RWPE2 (cell line): ENCODE results near the gene SH3PXD2A.

Experiments used
- ATAC-seq: fragments of 200-7000 bp; cut with Tn5 transposase; 3 replicates; pipeline ENCODE4 v1.9.1; 2021; ENCODE audit warnings: low read depth
- DNase-seq: peaks from one replicate; pipeline ENCODE4 v3.0.0-alpha.2; 2020; ENCODE audit warnings: low spot score
- H3K27ac ChIP-seq: fragments of 450-650 bp; 2 replicates; pipeline ENCODE4 v1.5.1; 2017; ENCODE audit warnings: mild to moderate bottlenecking; ENCODE audit not compliant: poor library complexity, severe bottlenecking
- H3K27me3 ChIP-seq: fragments of 250-450 bp; sonication (Bioruptor Pico); 2 replicates; pipeline ENCODE4 v1.5.1; 2021; ENCODE audit warnings: mild to moderate bottlenecking, moderate library complexity; ENCODE audit not compliant: insufficient read depth, poor library complexity, severe bottlenecking
- H3K36me3 ChIP-seq: fragments of 250-450 bp; sonication (Bioruptor Pico); 2 replicates; pipeline ENCODE4 v1.5.1; 2020; ENCODE audit warnings: low read depth, mild to moderate bottlenecking, moderate library complexity
- H3K4me1 ChIP-seq: fragments of 250-450 bp; sonication (Bioruptor Pico); 2 replicates; pipeline ENCODE4 v1.5.1; 2021; ENCODE audit warnings: mild to moderate bottlenecking, moderate library complexity; ENCODE audit not compliant: insufficient read depth, poor library complexity, severe bottlenecking
- H3K4me3 ChIP-seq: fragments of 250-450 bp; sonication (Bioruptor Pico); 2 replicates; pipeline ENCODE4 v1.5.1; 2021; ENCODE audit warnings: mild to moderate bottlenecking, moderate library complexity; ENCODE audit not compliant: severe bottlenecking
- H3K9me3 ChIP-seq: fragments of 250-450 bp; sonication (Bioruptor Pico); 2 replicates; pipeline ENCODE4 v1.5.1; 2021; ENCODE audit warnings: mild to moderate bottlenecking, moderate library complexity; ENCODE audit not compliant: severe bottlenecking
- TF ChIP-seq, protein P1 (sequence below): fragments of 450-650 bp; IDR thresholded peaks from one replicate; pipeline ENCODE4 v1.5.1; 2017; ENCODE audit warnings: mild to moderate bottlenecking, moderate library complexity; ENCODE audit not compliant: poor library complexity, severe bottlenecking

Gene SH3PXD2A

DNA sequence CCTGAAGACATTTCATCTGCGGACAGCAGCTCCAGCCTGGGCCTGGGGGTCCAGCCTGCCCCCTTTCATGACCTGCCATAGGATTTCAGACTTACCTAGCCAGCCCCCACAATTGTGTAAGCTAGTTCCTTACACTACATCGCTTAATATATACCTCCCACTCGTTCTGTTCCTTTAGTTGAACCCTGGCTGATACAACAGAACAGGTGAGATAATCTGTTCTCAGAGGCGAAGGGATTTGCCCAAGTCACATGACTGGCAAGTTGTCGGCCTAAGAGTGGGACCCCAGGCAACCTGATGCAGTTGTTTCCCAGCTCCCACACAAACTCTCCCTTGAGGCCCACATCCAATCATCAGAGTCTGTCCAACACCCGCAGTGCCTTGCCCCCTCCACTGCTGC is 168.2 kb downstream of the SH3PXD2A start:
- DNase-seq (no peak), ATAC-seq (no peak)
- no peaks in the 10 kb centered on the region for H3K4me1 ChIP-seq

DNA sequence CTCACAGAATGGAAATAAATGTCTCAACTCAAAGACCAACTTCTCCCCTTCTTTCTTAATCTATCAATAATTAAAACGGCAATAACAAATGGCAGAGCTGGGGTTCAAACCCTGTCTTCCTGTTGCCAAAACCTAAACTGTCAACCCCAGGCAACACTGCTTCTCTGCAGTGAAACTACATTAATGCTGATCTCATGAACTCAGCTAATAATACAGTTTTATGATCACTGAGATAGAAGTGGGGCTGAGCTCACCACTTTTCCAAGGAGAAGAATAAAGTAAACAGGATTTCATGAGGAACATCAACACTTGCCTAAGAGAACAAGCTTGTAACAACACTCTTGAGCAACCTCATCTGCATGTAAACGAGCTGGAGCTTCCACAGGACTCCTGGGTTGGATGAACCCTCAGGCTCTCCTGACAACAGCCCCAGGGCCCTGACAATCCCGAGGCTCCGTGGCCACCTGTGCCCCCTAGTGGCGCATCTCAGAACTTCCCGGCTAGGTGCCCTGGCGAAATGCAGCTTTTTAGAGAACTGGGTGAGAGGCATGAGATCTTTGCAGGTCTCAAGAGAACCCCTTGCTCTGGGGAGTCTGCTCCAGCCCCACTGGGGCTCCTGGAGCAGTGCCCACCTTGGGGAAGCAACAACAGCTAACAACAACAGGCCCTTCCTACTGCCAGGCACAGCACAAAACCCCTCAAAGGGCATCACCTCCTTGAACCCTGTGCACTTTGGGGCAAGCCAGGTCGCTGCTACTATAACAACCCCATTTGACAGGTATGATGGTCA is 169.3 kb downstream of the SH3PXD2A start:
- ATAC-seq, result peak; percentile 77
- TF ChIP-seq, protein P1, sequence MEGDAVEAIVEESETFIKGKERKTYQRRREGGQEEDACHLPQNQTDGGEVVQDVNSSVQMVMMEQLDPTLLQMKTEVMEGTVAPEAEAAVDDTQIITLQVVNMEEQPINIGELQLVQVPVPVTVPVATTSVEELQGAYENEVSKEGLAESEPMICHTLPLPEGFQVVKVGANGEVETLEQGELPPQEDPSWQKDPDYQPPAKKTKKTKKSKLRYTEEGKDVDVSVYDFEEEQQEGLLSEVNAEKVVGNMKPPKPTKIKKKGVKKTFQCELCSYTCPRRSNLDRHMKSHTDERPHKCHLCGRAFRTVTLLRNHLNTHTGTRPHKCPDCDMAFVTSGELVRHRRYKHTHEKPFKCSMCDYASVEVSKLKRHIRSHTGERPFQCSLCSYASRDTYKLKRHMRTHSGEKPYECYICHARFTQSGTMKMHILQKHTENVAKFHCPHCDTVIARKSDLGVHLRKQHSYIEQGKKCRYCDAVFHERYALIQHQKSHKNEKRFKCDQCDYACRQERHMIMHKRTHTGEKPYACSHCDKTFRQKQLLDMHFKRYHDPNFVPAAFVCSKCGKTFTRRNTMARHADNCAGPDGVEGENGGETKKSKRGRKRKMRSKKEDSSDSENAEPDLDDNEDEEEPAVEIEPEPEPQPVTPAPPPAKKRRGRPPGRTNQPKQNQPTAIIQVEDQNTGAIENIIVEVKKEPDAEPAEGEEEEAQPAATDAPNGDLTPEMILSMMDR, result peak; percentile 96
- no peak for DNase-seq

More for the DNA sequence above, 168.2 kb downstream of the SH3PXD2A start:
- no peak overlapping the region for H3K4me3 ChIP-seq
- no peak overlapping the region for H3K27ac ChIP-seq
- H3K27me3 ChIP-seq, result no peaks in the 10 kb centered on the region
- no peaks in the 10 kb centered on the region for H3K9me3 ChIP-seq
- peaks cover 5% of the 10 kb centered on the region for H3K36me3 ChIP-seq
- TF ChIP-seq, protein P1, result no peak

DNA sequence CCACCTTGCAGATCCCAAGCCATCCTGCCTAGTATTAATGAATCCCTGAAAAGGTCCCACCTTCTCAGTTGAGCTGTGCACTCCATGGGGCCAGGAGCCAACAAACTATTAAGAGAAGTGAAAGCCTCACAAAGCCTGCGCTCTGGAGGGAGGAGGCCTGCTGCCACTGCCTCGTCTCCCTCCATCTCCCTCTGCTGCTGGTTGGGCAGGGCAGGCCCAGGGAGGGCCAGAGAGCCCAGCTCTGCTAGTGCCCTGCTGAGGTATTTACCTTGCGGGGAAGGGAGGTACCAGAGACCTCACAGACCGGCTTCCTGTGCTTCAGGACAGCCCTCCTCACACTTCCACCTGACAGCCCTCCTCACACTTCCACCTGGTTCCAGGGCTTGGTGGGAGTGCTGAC is 171.5 kb downstream of the SH3PXD2A start:
- TF ChIP-seq, protein P1, result no peak
- H3K27me3 ChIP-seq, result no peaks in the 10 kb centered on the region

More for the DNA sequence above, 169.3 kb downstream of the SH3PXD2A start:
- no peak overlapping the region for H3K4me3 ChIP-seq
- no peak overlapping the region for H3K27ac ChIP-seq
- H3K9me3 ChIP-seq, result no peaks in the 10 kb centered on the region
- no peaks in the 10 kb centered on the region for H3K27me3 ChIP-seq
- no peaks in the 10 kb centered on the region for H3K4me1 ChIP-seq
- peaks cover 6% of the 10 kb centered on the region for H3K36me3 ChIP-seq

DNA sequence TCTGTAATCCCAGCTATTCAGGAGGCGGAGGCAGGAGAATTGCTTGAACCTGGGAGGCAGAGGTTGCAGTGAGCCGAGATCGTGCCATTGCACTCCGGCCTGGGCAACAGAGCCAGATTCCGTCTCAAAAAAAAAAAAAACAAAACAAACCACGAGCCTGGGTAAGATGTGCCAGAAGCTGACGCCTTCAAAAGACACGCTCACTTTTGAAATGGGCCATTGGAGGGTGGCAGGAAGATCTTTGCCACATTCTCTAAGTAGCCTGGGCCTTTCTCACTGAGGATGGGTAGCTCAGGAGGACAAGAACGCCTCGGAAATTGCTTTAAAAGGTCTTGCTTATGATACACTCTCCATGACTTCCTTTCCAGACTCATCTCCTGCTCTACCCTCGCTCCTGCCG is 172.7 kb downstream of the SH3PXD2A start:
- H3K27ac ChIP-seq, result no peak overlapping the region
- peaks cover 3% of the 10 kb centered on the region for H3K4me1 ChIP-seq
- DNase-seq (no peak), ATAC-seq (no peak)
- H3K27me3 ChIP-seq, result no peaks in the 10 kb centered on the region
- TF ChIP-seq, protein P1, result no peak
- H3K9me3 ChIP-seq, result peaks cover 1% of the 10 kb centered on the region
- H3K36me3 ChIP-seq, result peaks cover 7% of the 10 kb centered on the region
- no peak overlapping the region for H3K4me3 ChIP-seq

More for the DNA sequence above, 171.5 kb downstream of the SH3PXD2A start:
- Histone ChIP-seq H3K9me3 (peaks cover 1% of the 10 kb centered on the region), H3K4me3 (no peak overlapping the region), H3K36me3 (peaks cover 6% of the 10 kb centered on the region), H3K27ac (no peak overlapping the region), H3K4me1 (no peaks in the 10 kb centered on the region)
- DNase-seq (no peak), ATAC-seq (no peak)

DNA sequence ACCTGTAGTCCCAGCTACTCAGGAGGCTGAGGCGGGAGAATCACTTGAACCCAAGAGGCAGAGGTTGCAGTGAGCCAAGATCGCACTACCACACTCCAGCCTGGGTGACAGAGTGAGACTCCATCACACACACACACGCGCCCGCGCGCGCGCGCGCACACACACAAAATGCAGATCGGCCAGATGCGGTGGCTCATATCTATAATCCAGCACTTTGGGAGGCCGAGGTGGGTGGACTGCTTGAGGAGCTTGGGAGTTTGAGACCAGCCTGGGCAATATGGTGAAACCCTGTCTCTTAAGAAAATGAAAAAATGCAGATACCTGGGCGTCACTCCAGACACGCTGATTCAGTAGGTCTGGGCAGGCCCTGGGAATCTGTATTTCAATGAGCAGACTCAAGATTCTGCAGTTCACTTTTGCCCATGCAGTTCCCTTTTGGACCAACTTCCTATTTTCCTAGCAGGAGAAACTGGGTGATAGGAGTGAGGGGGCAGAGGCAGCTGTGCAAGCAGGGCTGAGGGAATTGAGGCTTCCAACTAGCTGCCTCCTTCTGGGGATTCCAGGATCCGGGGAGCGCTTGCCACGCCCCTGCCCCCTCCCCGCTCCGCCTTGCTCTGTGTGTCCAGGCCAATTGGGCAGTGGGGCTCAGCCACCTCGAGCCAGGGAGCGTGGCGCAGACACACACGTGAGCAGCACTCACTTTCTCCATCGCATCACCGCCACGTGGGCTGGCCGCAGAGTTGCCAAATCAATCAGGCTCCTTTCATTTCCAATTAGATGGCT is 173.6 kb downstream of the SH3PXD2A start:
- Histone ChIP-seq H3K9me3 (peaks cover 1% of the 10 kb centered on the region), H3K27me3 (no peaks in the 10 kb centered on the region), H3K27ac (no peak overlapping the region), H3K4me1 (peaks cover 12% of the 10 kb centered on the region), H3K36me3 (peaks cover 7% of the 10 kb centered on the region), H3K4me3 (no peak overlapping the region)
- ATAC-seq (no peak), DNase-seq (no peak)
- TF ChIP-seq, protein P1, result no peak
